Endometrium (tissue), 2 donors: ENCODE results near the gene ITGA1.
"Not testable (repeated sequence)": the region's sequence is repeated elsewhere in the genome, so short reads cannot be mapped to it uniquely, and the experiment has no call there.

Experiments used
- FAIRE-seq: peaks from 2 replicates; lab custom pipeline; 2012; peaks lifted over from hg19 to GRCh38; lab: Jason Lieb, UNC
- donor health status: control.
- donor health status: control.

The ITGA1 gene

DNA sequence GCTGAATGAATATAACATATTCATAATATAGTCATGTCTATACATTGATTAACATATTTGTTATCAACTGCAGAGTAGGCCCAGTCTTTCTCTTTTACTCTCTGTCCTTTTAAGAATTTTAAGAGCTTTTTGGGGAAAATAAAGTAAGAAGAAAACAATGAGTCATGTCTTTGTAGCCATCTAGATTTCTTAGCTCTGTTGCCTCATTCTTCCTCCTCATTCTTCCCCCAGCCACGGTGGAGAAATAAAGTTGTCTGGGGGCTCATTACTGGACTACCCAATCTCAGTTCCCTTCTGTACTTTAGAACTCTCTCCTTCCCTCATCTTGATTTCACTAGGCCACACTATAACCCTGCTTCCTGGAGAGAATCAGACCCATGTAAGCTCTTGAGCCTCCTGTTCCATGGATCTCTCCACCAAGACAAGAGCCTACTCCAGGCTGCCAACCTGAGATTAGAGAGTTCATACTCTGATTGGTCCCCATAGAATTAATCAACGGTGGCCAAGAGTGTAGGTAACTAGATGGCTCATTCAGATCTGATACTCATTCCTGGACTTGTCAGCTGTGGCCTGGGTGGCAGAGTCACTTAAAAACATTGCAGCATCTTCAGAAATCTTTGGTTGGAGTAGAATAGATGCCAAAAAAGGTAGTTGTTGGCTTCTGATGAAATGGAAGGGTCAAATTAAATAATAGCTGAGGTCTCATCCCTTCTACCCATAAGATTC, 44.2 kb downstream of the ITGA1 start:
- FAIRE-seq: no peak

DNA sequence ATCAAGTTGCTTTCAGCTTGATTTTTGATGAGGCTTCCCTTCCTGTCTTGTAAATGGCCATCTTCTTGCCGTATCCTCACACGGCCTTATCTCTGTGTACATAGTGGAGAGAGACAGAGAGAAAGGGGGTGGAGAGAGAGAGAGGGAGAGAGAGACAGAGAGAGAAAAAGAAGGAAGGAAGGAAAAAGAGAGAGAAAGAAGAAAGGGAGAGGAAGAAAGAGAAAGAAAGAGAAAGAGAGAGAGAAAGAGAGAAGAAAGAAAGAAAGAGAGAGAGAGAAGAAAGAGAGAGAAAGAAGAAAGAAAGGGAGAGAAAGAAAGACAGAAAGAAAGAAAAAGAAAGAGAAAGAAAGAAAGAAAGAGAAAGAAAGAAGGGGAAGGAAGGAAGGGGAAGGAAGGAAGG, 46.6 kb downstream of the ITGA1 start:
- FAIRE-seq: no peak

DNA sequence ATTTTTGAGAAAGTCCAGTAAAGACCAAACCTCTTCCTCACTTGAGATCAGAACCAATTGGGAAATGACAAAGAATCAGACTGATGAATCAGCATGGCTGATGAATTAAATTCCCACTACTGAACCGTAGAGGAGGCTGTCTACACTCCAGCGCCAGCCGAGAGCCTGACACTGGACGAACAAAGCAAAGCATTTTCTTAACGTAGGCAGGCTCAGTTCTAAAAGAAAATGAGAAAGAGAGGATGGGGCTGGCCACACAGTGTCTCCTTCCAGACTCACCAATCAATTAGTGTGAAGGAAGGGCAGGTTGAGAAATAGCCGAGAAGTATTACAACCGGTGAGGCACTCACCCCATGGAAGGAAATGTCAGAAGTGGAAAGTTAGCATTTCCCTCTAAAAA, 49.4 kb downstream of the ITGA1 start:
- no peak for FAIRE-seq

DNA sequence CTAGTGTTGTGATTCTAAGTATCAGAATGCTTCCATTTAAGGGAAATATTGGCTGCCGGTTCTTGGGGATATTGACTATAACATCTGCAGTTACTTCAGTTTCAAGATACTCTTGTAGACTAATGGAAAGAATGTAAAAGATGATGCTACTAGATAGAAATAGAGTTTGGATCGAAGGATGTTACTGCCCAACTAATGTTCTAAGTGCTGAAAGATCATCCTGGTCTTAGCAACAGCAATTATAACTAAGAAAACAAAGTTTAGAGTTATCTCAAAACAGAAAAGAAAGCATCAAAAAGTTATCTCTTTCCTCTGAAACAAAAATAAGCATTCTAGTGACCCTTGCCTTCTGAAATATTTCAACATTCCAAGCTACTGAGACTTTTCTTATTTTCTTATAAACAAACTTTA, 49.9 kb downstream of the ITGA1 start:
- FAIRE-seq: no peak

DNA sequence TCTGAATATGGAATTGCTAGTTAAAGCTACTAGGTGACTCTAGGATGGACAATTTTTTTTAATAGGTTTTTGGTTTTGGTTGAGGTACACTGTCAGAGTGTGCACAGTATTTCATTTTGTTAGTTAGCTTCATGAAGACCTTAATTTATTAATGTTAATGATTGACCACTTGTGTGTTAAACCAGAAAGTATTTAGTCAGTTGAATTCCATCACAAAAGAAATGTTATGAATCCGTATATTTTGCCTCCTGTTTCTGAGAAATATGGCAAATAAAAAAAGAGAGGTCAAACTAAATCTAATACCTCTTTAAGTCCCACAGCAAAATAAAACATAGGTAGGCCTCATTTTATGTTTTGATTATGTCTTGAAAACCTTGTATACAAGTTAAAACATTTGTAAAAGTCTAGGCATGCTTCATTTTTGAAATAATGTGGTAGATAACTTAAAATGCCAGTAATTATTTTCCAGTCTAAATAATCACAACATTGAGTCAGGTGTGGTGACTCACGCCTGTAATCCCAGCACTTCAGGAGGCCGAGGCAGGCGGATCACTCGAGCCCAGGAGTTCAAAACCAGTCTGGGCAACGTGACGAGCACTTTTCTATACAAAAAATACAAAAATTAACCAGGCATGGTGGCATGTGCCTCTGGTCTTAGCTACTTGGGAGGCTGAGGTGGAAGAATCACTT, 50.8 kb downstream of the ITGA1 start:
- FAIRE-seq: no peak

DNA sequence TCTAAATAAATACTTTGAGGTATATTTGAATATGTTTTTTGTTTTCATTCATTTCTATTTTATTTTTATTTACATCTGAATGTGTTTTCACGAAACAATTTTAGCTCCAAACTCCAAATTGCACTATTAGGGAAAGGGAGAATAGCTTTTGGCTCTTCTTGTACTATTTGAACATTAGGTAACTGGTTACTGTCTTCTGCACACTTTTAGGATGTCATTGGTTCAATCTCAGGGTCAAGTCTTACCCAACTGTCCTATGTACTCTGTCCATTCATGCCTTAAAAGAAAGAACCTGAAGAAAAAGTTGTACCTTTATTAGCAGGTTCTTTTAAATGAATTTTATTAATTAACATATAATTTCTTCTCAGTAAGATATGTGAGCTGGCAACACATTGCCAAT, 51.6 kb downstream of the ITGA1 start:
- FAIRE-seq: no peak

DNA sequence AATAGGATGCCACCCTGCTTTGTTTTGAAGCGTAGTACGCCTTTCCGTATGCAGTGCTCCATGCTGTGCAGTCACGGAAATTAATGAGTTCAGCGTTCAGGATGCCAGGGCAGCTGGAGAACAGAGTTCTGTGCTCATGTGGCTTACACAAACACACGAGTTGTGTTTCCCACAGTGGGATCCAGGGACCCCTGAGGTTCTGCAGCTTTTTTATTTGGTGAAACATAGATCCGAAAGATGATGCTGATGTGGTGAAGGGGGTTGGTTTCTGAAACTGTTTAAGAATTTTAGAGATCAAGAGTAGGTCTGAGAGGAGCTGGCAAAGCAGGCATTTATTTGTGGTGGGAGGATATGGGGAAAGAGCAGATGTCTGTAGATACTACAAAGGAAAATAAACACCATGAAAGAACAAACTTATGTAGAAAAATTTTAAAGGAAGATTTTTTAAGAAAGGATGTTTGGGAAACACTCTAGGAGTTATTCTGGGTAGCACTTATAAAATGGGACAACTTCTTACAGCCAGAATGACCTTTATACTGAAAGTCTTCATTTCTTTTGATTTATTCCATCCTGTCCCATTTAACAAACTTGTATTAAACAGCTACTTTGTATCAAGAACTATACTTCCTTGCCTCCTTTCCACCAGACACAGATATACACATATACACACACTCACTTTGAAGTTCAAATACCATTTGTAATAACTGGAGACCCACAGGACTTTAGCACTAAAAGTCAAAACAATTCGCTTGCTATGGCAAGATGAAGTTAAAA, 52.7 kb downstream of the ITGA1 start:
- FAIRE-seq: peak; percentile 62

DNA sequence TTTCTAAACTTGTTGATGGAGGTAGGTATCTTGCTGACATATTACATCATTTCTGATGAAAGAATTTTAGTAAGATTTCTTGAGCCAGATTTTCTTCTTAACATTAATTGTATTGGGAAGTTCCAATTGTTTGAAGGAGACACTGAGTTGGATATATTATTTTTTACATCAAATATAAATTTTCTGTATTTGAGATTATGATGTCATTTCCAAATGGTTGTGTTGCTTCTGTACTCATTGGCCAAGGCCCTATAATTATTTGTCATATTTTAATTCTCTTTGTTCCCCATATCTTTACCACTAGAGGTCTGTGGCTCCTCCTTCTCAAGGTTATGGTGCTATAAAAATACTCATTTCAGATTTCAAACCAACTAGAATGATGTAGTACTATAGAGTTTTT, 53.4 kb downstream of the ITGA1 start:
- FAIRE-seq: peak; percentile 54

DNA sequence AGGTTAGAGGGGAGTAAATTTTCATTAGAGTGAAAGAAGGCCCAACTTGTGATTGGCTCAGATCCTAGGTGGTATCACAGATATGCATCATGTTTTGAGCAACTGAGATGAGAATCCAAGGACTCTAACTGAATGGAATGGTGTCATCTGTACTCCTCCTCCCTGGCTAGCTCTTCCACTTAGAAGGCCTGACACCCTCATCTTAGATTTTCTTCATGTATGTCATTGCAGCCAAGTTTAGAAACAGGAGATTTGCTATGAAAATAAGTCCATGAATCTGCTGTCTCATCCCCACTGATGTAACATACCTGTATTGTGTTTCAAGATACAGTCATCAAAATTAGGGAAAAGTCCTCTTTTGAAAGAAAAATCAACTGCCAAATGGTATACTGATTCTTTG, 54.4 kb downstream of the ITGA1 start:
- FAIRE-seq: no peak

DNA sequence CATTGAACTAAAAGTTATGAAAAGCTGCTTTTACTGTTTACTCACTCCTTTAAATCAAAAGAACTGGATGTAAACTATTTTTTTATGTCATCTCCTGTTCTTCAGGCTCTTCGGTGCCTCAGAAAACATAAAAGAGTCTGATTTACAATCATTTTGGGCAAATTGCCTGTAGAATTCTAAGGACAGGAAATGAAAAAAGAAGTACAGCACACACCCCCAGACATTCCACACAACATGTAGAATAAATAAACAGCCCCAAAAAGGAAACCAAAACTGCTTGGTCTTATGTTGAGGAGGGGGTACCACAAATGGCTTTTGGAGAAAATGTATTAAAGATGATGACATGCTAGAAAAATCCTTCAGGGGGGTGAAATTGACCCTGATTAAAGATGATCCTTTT, 57.2 kb downstream of the ITGA1 start:
- FAIRE-seq: peak; percentile 76

DNA sequence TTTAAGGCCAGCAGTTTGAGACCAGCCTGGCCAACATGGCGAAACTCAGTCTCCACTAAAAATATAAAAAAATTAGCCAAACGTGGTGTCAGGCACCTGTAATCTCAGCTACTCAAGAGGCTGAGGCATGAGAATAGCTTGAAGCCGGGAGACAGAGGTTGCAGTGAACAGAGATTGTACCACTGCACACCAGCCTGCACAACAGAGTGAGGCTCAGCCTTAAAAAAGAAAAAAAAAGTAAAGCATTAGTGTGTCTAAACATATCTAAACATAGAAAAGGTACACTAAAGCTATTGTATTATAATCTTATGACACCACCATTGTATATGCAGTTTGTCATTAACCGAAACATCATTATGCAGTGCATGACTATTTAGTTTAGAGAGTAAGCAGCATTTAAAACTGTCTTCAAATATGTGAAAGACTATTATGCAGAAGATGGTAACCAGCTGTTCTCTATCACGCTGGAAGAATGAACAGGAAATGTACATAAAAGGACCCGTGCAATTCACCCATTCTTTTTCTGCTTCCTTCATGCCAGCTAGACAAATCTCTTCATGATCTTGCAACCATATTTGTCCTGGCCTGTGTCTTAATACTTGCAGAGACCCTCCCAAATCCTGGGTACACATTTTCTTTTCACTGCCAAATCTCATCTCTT, 58.6 kb downstream of the ITGA1 start:
- no peak for FAIRE-seq

DNA sequence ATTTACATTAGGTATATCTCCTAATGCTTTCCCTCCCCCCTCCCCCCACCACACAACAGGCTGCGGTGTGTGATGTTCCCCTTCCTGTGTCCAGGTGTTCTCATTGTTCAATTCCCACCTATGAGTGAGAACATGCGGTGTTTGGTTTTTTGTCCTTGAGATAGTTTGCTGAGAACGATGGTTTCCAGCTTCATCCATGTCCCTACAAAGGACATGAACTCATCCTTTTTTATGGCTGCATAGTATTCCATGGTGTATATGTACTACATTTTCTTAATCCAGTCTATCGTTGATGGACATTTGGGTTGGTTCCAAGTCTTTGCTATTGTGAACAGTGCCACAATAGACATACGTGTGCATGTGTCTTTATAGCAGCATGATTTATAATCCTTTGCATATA, 61.0 kb downstream of the ITGA1 start:
- not testable (repeated sequence) for FAIRE-seq

DNA sequence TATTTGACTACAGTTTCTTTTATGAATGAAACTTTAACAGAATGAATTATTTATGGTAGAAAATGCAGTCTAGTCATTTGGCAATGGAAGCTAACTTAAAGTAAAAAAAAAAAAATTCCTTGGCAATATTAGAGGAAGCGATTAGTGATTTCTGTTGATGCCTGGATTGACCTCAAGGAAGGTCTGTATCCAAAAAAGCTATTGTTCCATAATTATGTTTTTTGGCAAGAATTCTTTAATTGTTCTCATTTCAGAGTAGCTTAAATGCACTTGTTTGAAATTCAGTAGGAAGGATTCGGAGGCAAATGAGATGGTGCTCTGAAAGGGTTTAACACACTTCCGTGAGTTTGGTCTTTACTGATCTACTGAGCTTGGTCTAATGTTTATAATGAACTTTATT, 61.8 kb downstream of the ITGA1 start:
- no peak for FAIRE-seq

DNA sequence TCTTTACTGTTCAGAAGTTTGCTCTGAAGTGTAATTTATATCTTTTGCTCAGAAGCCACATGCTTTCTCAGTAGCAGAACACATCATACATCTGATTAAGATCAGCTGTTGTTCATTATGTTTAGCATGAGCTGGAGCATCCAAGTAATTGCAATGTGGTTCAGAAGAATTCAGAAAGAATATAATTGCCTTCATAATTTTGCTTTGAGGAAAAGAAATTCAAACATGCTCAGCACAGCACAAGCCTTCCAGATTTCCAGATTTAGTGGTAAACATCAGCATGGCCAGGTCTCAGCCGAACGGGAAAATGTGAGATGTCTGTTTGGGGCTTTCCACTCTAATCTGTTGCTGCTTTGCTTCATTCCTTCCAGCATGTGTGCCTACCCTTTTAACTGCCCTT, 65.9 kb downstream of the ITGA1 start:
- FAIRE-seq: peak; percentile 35

DNA sequence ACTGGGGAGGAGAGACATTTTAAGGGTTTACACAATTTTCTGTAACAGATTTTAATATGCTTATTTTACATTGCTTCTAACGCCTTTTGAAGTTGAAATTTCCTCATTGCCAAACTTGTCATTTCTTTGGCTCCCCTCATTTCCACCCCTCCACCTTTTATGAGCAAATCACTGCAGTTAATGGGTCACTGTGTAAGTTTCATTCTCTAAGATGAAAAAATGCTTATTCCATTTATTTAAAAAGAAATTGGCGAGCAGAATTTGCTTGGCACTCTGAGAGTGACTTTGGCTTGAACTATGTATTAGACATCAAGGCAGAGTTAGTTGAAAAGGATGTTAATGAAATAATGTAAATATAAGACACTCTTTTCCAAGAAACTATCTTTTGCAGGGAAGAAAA, 66.6 kb downstream of the ITGA1 start:
- FAIRE-seq: peak; percentile 48

DNA sequence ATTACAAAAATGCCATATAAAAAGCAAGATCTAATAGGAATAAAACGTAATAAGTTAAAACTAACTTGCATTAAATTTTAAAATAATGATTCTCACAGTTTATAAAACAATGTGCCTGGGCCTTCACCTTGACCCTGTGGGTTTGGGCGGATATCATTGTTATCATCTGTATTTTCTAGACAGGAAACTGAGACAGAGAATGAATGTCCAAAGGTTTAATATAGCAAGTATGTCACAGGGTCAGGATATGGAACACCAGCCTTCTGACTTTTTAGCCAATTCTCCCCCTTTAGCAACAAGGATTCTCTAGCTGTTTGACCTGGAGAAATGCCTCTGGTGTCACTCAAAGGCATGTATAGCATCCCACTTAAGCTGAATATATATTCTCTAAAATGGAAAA, 67.2 kb downstream of the ITGA1 start:
- no peak for FAIRE-seq

DNA sequence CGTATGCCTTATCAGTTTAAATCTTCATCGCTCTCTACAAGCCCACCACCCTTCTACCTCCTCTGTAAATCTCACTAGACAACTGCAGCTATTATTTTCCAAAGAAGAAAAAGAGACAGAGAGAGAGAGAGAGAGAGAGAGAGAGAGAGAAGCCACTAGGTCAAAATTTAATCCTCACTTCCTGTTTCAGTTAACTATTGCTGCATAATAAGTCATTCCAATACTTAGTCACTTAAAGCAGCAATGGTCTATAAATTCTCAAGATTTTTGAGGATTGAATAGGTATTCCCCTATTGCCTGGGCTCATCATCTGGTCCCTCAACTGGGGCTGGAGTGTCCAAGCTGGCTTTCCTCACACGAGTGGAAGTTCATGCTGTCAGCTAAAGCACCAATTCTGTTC, 68.8 kb downstream of the ITGA1 start:
- no peak for FAIRE-seq

DNA sequence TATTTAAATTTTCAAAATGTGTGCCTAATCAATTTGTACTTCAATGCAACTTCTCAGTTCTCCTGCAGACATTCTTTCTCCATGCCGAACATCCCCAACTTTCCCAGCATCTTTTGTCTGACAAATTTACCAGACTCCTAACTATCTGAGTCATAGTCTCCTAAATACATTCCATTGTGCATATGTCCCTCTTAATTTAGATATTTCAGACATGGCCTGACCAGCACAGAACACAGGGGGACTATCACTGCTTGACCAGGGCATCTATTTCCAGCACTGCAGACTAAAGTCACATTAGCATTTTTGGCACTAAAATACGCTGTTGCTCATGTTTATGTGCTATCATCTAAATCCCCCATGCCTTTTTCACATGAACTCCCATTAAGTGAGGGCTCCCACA, 71.9 kb downstream of the ITGA1 start:
- no peak for FAIRE-seq

DNA sequence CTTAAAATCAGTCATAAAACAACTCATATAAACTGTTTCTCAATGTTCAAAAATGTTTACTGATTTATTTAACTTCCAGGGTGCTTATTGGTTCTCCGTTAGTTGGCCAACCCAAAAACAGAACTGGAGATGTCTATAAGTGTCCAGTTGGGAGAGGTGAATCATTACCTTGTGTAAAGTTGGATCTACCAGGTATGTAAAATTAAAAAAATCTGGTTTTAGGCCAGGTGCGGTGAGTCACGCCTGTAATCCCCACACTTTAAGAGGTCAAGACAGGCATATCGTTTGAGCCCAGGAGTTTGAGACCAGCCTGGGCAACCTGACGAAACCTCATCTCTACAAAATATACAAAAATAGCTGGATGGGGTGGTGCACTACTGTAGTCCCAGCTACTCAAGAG, 73.7 kb downstream of the ITGA1 start:
- FAIRE-seq: no peak

DNA sequence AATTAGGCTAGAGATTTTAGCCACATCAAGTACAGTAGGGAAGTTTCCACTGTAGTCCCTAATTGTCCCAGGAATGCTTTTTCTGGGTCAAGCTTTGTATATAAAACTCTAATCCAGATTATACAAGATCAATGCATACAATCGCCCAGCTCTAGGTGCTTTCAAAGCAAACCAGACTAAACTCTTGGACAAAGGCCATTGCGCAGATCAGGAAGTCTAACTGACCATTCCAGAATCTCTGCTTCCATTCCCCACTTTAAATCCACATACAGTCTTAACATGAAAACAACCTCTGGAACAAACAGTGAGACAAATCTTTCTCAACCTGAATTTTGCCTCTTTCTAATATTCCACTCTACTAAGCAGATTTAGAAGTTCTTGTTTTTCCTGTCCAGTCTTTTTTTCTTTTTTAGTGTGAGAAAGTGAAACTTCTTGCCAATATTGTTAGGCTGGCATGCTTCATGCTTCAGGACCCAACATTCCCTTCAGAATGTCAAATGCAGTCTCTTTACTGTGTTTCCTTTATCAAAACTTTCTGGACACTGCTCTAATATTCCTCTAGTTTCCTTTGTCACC, 76.1 kb downstream of the ITGA1 start:
- FAIRE-seq: peak; percentile 33

DNA sequence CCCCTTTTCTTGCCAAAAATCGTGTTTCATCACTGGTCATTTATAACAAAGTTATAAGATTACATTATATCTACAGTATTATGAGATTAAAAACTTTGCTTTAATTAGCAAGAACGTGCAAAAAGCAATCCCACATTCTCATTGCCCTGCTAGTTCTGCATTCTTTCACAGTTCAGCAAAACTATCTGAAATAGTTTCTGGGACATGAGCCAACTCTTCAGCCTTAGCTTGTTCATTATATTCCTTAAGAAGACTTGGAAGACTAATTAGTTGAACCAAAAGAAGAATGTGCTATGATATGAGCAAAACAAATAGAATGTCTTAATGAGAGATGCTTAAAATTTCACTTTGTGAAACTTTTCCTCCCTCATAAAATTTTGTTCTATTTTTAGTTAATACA, 76.7 kb downstream of the ITGA1 start:
- peak; percentile 92 for FAIRE-seq

DNA sequence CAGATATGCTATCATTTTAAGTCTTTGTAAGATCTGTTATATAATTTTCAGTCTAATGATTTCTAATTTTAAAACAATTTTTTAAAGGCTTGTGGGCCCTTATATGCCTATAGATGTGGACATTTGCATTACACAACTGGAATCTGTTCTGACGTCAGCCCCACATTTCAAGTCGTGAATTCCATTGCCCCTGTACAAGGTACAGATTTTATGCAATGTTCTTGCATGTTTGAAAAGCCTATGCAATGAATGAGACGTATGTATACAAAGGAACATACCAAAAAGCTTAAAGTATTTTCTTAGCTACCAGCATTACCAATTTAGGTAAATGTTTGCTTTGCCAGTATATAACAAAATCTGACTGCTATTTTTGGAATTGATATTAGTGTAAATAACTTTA, 77.2 kb downstream of the ITGA1 start:
- FAIRE-seq: no peak
